ENCODE results near the gene SMC1B. TPM values are rescaled to one million over a fixed set of nuclear protein-coding genes. Genes with fewer than 3 reads are reported as not detected.
A peak's percentile ranks its signal among the peaks of the same experiment; 100 is the strongest.

Gene SMC1B, protein sequence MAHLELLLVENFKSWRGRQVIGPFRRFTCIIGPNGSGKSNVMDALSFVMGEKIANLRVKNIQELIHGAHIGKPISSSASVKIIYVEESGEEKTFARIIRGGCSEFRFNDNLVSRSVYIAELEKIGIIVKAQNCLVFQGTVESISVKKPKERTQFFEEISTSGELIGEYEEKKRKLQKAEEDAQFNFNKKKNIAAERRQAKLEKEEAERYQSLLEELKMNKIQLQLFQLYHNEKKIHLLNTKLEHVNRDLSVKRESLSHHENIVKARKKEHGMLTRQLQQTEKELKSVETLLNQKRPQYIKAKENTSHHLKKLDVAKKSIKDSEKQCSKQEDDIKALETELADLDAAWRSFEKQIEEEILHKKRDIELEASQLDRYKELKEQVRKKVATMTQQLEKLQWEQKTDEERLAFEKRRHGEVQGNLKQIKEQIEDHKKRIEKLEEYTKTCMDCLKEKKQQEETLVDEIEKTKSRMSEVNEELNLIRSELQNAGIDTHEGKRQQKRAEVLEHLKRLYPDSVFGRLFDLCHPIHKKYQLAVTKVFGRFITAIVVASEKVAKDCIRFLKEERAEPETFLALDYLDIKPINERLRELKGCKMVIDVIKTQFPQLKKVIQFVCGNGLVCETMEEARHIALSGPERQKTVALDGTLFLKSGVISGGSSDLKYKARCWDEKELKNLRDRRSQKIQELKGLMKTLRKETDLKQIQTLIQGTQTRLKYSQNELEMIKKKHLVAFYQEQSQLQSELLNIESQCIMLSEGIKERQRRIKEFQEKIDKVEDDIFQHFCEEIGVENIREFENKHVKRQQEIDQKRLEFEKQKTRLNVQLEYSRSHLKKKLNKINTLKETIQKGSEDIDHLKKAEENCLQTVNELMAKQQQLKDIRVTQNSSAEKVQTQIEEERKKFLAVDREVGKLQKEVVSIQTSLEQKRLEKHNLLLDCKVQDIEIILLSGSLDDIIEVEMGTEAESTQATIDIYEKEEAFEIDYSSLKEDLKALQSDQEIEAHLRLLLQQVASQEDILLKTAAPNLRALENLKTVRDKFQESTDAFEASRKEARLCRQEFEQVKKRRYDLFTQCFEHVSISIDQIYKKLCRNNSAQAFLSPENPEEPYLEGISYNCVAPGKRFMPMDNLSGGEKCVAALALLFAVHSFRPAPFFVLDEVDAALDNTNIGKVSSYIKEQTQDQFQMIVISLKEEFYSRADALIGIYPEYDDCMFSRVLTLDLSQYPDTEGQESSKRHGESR
- total RNA-seq, result not detected

DNA sequence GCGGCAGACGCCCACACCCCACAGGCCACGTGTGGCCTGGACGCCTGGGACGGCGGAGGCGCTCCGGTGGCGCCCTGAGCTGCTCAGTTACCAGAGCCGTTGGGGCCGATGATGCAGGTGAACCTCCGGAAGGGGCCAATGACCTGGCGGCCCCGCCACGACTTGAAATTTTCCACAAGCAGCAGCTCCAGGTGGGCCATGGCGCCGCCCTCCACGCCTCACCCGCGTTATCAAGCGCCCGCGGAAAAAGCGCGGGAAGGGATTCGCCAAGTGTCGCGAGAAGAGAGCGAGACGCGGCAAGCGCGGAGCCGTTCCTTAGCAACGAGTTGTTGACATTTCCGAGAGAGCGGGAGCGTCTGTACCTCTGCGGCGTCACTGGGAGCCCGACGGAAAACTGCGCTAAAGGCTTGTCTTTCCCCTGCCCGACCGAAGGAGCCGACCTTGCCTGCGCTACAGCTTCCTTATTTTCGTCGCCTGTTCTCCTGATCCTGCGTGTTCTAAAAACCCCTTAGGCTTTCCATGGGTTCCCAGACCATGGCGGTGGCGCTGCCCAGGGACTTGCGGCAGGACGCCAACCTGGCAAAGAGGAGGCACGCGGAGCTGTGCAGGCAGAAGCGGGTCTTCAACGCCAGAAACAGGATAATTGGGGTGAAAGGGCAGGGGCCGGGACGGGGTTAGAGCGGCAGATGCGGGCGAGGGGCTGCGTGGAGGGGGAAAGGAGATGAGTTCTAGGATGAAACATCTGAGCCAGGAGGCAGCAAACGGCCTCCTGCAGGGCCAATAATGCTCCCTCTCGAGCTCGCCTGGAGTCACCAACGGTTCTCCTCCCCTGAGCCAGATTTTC lies at the start of gene SMC1B, which contains the start of gene RIBC2:
Gene SMC1B, minus strand, starts transcription at position 232 of the 844 bp plus-strand sequence. Its CDS starts 32 bp downstream, at position 200.
Gene RIBC2, plus strand, starts transcription at position 326 of the 844 bp plus-strand sequence. Its CDS starts 194 bp downstream, at position 520.
- Histone ChIP-seq H3K27ac (peak within 1 kb of the TSS; percentile 72 to 78), H3K27me3 (no peaks in the 10 kb centered on the region), H3K9me3 (no peaks in the 10 kb centered on the region), H3K4me3 (peak within 1 kb of the TSS; percentile 36 to 69 (median 60)), H3K36me3 (no peaks in the 10 kb centered on the region), H3K4me1 (no peaks in the 10 kb centered on the region)
- TF ChIP-seq, protein P1, sequence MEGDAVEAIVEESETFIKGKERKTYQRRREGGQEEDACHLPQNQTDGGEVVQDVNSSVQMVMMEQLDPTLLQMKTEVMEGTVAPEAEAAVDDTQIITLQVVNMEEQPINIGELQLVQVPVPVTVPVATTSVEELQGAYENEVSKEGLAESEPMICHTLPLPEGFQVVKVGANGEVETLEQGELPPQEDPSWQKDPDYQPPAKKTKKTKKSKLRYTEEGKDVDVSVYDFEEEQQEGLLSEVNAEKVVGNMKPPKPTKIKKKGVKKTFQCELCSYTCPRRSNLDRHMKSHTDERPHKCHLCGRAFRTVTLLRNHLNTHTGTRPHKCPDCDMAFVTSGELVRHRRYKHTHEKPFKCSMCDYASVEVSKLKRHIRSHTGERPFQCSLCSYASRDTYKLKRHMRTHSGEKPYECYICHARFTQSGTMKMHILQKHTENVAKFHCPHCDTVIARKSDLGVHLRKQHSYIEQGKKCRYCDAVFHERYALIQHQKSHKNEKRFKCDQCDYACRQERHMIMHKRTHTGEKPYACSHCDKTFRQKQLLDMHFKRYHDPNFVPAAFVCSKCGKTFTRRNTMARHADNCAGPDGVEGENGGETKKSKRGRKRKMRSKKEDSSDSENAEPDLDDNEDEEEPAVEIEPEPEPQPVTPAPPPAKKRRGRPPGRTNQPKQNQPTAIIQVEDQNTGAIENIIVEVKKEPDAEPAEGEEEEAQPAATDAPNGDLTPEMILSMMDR (IDR thresholded peaks at IDR 0.05), result no peak
- TF ChIP-seq POLR2A (IDR thresholded peaks at IDR 0.05) (no peak), POLR2AphosphoS5 (IDR thresholded peaks at IDR 0.05) (peak; percentile 33 to 78 (median 56))
- DNase-seq (ENCODE audit: low spot score in 2 of 2), result peak; percentile 70 to 75
- intact Hi-C loops (cut with DNase I; ENCODE audit: low total_unique reads), result no loop called here

DNA sequence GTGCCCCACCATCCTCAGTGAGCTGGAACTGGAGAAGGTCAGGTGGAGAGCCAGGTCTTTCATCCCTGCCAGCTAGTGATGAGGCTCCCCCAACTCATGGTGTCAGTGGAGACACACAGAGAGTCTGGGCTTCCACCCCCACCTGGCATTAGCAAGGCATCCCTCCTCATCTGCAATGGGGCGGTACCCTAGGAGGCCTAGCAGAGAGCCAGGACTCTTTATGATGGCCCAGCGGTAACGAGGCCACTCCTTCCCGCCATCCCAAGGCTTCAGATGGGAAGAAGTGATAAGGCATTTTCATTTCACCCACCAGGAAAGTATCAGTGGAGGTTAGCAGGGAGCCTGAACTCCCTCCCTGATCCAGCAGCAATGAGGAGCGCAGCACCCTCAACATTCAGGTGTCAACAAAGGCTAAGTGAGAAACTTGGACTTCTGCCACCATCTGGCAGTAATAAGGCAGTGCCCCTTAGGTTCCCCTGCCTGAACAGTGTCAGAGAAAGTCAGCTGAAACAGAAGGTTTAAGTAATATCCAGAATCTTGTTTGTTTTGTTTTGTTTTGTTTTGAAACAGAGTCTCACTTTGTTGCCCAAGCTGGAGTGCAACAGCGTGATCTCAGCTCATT lies 48.7 kb upstream of the SMC1B start:
- Histone ChIP-seq H3K36me3 (no peaks in the 10 kb centered on the region), H3K27me3 (no peaks in the 10 kb centered on the region), H3K4me1 (no peaks in the 10 kb centered on the region), H3K27ac (no peak overlapping the region), H3K4me3 (no peak overlapping the region), H3K9me3 (no peaks in the 10 kb centered on the region)
- intact Hi-C loops (cut with DNase I; ENCODE audit: low total_unique reads), result no loop called here
- DNase-seq (ENCODE audit: low spot score in 2 of 2), result no peak
- TF ChIP-seq POLR2A (IDR thresholded peaks at IDR 0.05) (no peak), POLR2AphosphoS5 (IDR thresholded peaks at IDR 0.05) (no peak)
- TF ChIP-seq, protein P1 (IDR thresholded peaks at IDR 0.05), result no peak

DNA sequence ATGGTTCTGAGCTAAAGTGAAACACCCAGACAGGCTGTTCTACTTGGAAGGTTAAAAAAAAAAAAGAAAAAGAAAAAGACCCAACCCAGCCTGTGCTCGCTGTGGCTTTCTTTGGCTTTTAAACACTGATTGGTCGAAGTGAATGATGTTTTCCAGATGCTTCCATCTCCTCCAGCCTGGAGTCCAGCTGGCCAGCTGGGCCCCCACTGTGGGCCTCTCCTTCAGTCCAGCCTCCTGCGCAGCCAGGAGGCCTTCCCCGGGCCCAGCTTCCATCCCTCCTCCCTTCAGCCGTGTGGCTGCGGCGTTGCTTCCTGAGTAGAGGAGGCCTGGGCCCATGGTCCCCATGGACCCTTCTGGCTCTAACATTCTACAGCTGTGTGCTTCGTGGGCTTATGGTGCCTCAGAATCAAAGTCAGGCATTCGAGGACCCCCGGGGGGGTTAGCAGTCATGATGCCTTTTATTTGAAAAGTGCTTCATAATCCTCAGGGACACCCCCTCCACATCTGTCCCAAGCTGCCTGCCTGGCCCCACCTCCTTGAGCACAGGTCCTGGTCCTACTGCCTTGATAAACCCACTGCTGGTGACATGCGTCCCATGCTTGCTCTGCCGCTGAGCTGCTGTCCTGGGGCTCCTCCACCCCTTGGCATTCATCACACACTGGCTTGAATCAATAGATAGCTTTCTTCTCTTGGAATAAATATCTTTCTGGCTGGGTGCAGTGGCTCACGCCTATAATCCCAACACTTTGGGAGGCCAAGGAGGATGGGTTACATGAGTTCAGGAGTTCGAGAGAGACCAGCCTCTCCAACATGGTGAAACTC lies 47.1 kb upstream of the SMC1B start:
- Histone ChIP-seq H3K4me3 (no peak overlapping the region), H3K27ac (peak overlapping the region; percentile 29 to 90), H3K36me3 (no peaks in the 10 kb centered on the region), H3K27me3 (no peaks in the 10 kb centered on the region), H3K9me3 (no peaks in the 10 kb centered on the region), H3K4me1 (no peaks in the 10 kb centered on the region)
- intact Hi-C loops (cut with DNase I; ENCODE audit: low total_unique reads), result no loop called here
- no peak for DNase-seq (ENCODE audit: low spot score in 2 of 2)
- TF ChIP-seq POLR2A (IDR thresholded peaks at IDR 0.05), result no peak
- TF ChIP-seq, protein P1 (IDR thresholded peaks at IDR 0.05), result no peak
- TF ChIP-seq POLR2AphosphoS5 (IDR thresholded peaks at IDR 0.05), result peak; percentile 39 to 83 (median 44)

All from breast epithelium (tissue), 4 donors.